Type B pancreatic cell (in vitro differentiated cells): ENCODE measurements around the gene TBX4. TPM values are rescaled to one million over a fixed set of nuclear protein-coding genes. Genes with fewer than 3 reads are reported as not detected.
"Not testable (repeated sequence)": the region's sequence is repeated elsewhere in the genome, so short reads cannot be mapped to it uniquely, and the experiment has no call there.

Source experiments
- DNase-seq: peaks from one replicate; pipeline ENCODE4 v3.0.0; 2021; ENCODE audit warnings: mixed read lengths; ENCODE audit not compliant: unreplicated experiment; ENCODE audit errors: extremely low spot score
- H3K27ac Mint-ChIP-seq: 2 replicates; pipeline ENCODE4 v1.8.0; 2021; ENCODE audit warnings: mild to moderate bottlenecking, mixed read lengths
- H3K27me3 Mint-ChIP-seq: 2 replicates; pipeline ENCODE4 v1.8.0; 2021; ENCODE audit warnings: mixed read lengths
- H3K36me3 Mint-ChIP-seq: 2 replicates; pipeline ENCODE4 v1.8.0; 2021; ENCODE audit warnings: mixed read lengths
- H3K4me1 Mint-ChIP-seq: one replicate; pipeline ENCODE4 v1.8.0; 2021; ENCODE audit warnings: mixed read lengths; ENCODE audit not compliant: unreplicated experiment
- H3K4me3 Mint-ChIP-seq: 2 replicates; pipeline ENCODE4 v1.8.0; 2021; ENCODE audit warnings: mild to moderate bottlenecking, mixed read lengths
- H3K9me3 Mint-ChIP-seq: 2 replicates; pipeline ENCODE4 v1.8.0; 2021; ENCODE audit warnings: mixed read lengths
- total RNA-seq: library from RNA; stranded (reverse); gene quantifications from 2 replicates; pipeline ENCODE4 v1.2.1, GENCODE V29; 2021; ENCODE audit warnings: low replicate concordance
- TF ChIP-seq, protein P1 (sequence below): fragments of 200-600 bp; sonication (generic); conservative IDR thresholded peaks from 2 replicates; pipeline ENCODE4 v1.5.0; 2021; ENCODE audit warnings: antibody characterized with exemption, mild to moderate bottlenecking

Gene TBX4
- total RNA-seq, 1 donor from 2014 or later = 1.8 TPM

DNA sequence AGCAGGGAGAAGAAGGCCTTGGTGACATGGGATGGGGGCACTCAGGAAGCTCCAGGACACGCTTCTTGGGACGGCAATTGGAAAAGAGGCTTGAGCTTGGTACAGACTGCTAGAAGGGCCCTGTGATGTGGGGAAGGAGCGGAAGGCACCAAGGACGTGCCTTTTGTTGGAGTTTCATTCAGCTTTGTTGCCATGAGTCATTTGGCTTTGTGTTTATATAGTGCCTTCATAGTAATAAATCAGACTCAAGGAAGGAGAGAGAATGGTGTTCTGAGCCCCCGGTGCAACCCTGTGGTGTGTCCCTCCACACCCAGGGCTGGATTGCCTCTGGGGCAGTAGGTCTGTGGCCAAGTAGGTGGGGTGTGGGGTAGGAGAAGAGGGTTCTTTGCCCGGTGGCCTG lies 7.4 kb upstream of the TBX4 start:
- H3K27ac Mint-ChIP-seq = no peak overlapping the region
- TF ChIP-seq, protein P1, sequence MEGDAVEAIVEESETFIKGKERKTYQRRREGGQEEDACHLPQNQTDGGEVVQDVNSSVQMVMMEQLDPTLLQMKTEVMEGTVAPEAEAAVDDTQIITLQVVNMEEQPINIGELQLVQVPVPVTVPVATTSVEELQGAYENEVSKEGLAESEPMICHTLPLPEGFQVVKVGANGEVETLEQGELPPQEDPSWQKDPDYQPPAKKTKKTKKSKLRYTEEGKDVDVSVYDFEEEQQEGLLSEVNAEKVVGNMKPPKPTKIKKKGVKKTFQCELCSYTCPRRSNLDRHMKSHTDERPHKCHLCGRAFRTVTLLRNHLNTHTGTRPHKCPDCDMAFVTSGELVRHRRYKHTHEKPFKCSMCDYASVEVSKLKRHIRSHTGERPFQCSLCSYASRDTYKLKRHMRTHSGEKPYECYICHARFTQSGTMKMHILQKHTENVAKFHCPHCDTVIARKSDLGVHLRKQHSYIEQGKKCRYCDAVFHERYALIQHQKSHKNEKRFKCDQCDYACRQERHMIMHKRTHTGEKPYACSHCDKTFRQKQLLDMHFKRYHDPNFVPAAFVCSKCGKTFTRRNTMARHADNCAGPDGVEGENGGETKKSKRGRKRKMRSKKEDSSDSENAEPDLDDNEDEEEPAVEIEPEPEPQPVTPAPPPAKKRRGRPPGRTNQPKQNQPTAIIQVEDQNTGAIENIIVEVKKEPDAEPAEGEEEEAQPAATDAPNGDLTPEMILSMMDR = no peak
- no peaks in the 10 kb centered on the region for H3K36me3 Mint-ChIP-seq
- peaks cover 11% of the 10 kb centered on the region for H3K4me1 Mint-ChIP-seq
- H3K27me3 Mint-ChIP-seq = peaks cover 70% of the 10 kb centered on the region
- no peak for DNase-seq
- no peaks in the 10 kb centered on the region for H3K9me3 Mint-ChIP-seq
- H3K4me3 Mint-ChIP-seq = no peak overlapping the region

DNA sequence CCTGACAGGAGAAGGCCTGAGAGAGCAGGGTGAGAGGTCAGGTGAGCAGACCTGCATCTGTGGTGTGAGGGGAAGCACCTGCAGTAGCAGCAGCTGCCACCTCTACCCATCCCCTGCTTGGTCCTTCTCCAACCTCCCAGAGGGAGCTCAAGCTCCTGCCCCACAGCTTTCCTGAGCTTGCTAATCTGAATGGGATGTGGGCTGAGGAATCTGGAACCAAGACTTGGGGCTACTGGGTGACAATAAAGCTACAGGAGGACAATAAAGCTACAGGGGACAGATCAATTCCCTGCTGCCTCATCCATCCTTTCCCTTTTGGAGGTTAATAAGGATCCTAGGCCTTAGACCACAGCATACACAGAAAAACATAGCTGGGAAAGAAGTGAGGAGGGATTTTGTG lies 4.9 kb upstream of the TBX4 start:
- TF ChIP-seq, protein P1 = no peak
- no peak for DNase-seq
- Mint-ChIP-seq H3K9me3 (no peaks in the 10 kb centered on the region), H3K27me3 (peaks cover 73% of the 10 kb centered on the region), H3K36me3 (no peaks in the 10 kb centered on the region), H3K4me3 (no peak overlapping the region), H3K4me1 (peaks cover 11% of the 10 kb centered on the region), H3K27ac (no peak overlapping the region)

DNA sequence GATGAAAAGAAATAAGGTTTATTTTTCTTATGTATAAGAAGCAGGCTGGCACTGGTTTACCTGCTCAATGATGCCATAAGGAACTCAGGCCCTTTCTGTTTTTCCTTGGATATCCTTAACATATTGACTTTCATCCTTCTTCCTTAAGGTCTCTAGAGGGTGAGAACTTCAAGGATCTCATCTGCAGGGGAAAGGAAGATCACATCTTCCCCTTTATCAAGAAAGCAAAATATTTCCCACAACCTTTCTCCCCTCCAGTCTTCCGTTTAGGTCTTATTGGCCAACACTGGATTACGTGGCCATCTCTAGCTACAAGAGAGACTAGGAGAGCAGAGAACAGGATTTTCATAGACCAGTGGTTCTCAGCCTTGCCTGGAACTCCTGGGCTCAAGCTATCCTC lies 4.2 kb upstream of the TBX4 start:
- H3K27ac Mint-ChIP-seq = no peak overlapping the region
- no peaks in the 10 kb centered on the region for H3K9me3 Mint-ChIP-seq
- H3K27me3 Mint-ChIP-seq = peaks cover 75% of the 10 kb centered on the region
- no peak overlapping the region for H3K4me3 Mint-ChIP-seq
- TF ChIP-seq, protein P1 = no peak
- DNase-seq = no peak
- H3K4me1 Mint-ChIP-seq = peaks cover 7% of the 10 kb centered on the region
- no peaks in the 10 kb centered on the region for H3K36me3 Mint-ChIP-seq

- H3K27ac Mint-ChIP-seq, H3K9me3 Mint-ChIP-seq, DNase-seq, H3K36me3 Mint-ChIP-seq, H3K4me3 Mint-ChIP-seq, H3K4me1 Mint-ChIP-seq: not testable (repeated sequence)
- peaks cover 82% of the 10 kb centered on the region for H3K27me3 Mint-ChIP-seq
Measured at GRCh38 chr17:61449140-61449539, 3.1 kb upstream of the TBX4 start.

- H3K36me3 Mint-ChIP-seq = no peaks in the 10 kb centered on the region
- H3K4me1 Mint-ChIP-seq = peaks cover 6% of the 10 kb centered on the region
- no peak overlapping the region for H3K4me3 Mint-ChIP-seq
- TF ChIP-seq, protein P1 = no peak
- no peak for DNase-seq
- no peaks in the 10 kb centered on the region for H3K9me3 Mint-ChIP-seq
- H3K27me3 Mint-ChIP-seq = peaks cover 84% of the 10 kb centered on the region
- no peak overlapping the region for H3K27ac Mint-ChIP-seq
Measured at GRCh38 chr17:61449707-61450640, 2.2 kb upstream of the TBX4 start.
